ENCODE measurements around the gene GSTM4.

DNA sequence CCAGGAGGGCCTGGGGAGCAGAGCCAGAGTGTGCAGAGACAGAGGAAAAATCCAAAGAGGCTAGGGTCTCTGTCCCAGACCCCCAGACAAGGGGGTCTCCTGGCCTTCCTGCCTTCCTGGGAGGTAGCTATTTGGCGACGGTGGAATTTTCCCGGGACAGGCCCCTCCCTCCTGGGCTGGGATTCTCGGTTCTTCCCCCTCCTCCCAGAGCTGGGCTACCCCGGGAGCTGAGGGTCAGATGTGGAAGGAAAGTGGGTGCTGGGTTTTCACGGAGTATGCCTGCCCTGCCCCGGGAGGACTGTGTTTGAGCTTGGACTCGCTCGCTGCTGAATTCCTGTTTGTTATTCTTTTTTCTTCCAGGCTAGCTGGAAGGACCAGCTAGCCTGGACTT lies 35.5 kb upstream of the GSTM4 start:
- TF ChIP-seq EZH2 (IDR thresholded peaks at IDR 0.05; ENCODE audit: low read depth, unreplicated experiment) (no peak), CREB1 (CRISPR knock-in tag; IDR thresholded peaks at IDR 0.05; ENCODE audit: low read depth) (no peak), EZH2phosphoT487 (IDR thresholded peaks at IDR 0.05; ENCODE audit: unreplicated experiment) (no peak), REST (IDR thresholded peaks at IDR 0.05; ENCODE audit: unreplicated experiment) (no peak), POLR2AphosphoS5 (IDR thresholded peaks at IDR 0.05; ENCODE audit: low read depth) (no peak), JUNB (IDR thresholded peaks at IDR 0.05; ENCODE audit: unreplicated experiment) (no peak), ETS1 (IDR thresholded peaks at IDR 0.05) (no peak)
- TF ChIP-seq, protein P1, sequence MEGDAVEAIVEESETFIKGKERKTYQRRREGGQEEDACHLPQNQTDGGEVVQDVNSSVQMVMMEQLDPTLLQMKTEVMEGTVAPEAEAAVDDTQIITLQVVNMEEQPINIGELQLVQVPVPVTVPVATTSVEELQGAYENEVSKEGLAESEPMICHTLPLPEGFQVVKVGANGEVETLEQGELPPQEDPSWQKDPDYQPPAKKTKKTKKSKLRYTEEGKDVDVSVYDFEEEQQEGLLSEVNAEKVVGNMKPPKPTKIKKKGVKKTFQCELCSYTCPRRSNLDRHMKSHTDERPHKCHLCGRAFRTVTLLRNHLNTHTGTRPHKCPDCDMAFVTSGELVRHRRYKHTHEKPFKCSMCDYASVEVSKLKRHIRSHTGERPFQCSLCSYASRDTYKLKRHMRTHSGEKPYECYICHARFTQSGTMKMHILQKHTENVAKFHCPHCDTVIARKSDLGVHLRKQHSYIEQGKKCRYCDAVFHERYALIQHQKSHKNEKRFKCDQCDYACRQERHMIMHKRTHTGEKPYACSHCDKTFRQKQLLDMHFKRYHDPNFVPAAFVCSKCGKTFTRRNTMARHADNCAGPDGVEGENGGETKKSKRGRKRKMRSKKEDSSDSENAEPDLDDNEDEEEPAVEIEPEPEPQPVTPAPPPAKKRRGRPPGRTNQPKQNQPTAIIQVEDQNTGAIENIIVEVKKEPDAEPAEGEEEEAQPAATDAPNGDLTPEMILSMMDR (conservative IDR thresholded peaks at IDR 0.05; ENCODE audit: low read depth in 2 of 2), result no peak
